LNCaP clone FGC (cell line): ENCODE data around the gene TNFRSF25.
"Not testable (repeated sequence)": the region's sequence is repeated elsewhere in the genome, so short reads cannot be mapped to it uniquely, and the experiment has no call there.

ENCODE experiments used
- DNase-seq: peaks from one replicate; pipeline ENCODE4 v3.0.0-alpha.2; 2011; ENCODE audit warnings: low read depth
- H3K4me3 ChIP-seq: 2 replicates; pipeline ENCODE4 v1.5.1; 2011; ENCODE audit warnings: mild to moderate bottlenecking, low read depth, low read length, control low read depth
- TF ChIP-seq, protein P1 (sequence below): IDR thresholded peaks from 2 replicates; pipeline ENCODE4 v1.5.1; 2012; ENCODE audit warnings: mild to moderate bottlenecking; ENCODE audit not compliant: control insufficient read depth, insufficient read depth; ENCODE audit errors: extremely low read depth

Gene TNFRSF25

GRCh38 chr1:6437012-6437700 is 28.8 kb downstream of the TNFRSF25 start:
- not testable (repeated sequence) for DNase-seq, H3K4me3 ChIP-seq
- TF ChIP-seq, protein P1, sequence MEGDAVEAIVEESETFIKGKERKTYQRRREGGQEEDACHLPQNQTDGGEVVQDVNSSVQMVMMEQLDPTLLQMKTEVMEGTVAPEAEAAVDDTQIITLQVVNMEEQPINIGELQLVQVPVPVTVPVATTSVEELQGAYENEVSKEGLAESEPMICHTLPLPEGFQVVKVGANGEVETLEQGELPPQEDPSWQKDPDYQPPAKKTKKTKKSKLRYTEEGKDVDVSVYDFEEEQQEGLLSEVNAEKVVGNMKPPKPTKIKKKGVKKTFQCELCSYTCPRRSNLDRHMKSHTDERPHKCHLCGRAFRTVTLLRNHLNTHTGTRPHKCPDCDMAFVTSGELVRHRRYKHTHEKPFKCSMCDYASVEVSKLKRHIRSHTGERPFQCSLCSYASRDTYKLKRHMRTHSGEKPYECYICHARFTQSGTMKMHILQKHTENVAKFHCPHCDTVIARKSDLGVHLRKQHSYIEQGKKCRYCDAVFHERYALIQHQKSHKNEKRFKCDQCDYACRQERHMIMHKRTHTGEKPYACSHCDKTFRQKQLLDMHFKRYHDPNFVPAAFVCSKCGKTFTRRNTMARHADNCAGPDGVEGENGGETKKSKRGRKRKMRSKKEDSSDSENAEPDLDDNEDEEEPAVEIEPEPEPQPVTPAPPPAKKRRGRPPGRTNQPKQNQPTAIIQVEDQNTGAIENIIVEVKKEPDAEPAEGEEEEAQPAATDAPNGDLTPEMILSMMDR = peak; percentile 50

GRCh38 chr1:6436277-6436676 is 29.7 kb downstream of the TNFRSF25 start:
- DNase-seq, H3K4me3 ChIP-seq: not testable (repeated sequence)

GRCh38 chr1:6435547-6435946 is 30.4 kb downstream of the TNFRSF25 start:
- DNase-seq = no peak
- no peak overlapping the region for H3K4me3 ChIP-seq
- TF ChIP-seq, protein P1 = no peak

DNA sequence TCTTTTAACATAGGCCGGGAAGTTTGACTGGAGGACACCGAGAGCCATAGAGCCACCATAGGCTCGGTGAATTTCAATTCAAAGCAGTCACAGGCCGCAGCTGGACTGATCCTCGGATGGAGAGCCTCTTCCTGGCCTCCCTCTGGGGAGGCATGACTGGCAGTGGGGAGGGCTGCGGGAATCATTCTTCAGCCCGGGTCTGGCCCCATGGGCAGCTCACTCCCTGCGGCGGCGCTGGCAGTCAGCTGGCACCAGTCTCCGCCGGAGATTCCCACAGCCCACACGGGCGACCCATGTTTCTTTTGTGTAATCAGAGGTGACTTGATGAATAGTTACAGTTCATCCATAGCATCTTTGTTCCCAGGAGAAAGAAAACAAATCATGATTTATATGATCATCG is 30.8 kb downstream of the TNFRSF25 start:
- TF ChIP-seq, protein P1 = no peak
- no peak for DNase-seq
- H3K4me3 ChIP-seq = no peak overlapping the region

DNA sequence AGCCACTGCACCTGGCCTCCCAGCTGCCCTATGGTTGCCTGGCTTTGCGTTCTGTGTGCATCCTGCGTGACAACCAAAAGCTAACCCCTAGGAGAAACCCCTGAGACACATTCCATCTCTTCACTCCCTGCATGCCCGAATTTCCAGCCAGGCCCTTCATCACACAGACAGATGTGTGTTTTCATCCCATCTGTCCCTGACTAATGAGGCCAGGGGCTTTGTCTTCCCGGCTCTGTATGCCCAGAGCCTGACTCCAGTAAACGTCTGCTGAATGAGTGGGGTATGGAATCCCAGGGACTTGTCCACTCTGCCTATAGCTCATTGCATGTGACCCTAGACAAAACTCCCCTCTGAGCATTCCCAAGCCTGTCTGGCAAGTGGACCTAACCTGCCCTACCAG is 31.8 kb downstream of the TNFRSF25 start:
- TF ChIP-seq, protein P1 = no peak
- H3K4me3 ChIP-seq = no peak overlapping the region
- DNase-seq = no peak

- not testable (repeated sequence) for DNase-seq, H3K4me3 ChIP-seq
Observed at GRCh38 chr1:6431645-6432579, 34.1 kb downstream of the TNFRSF25 start.

- H3K4me3 ChIP-seq, DNase-seq: not testable (repeated sequence)
Observed at GRCh38 chr1:6429660-6430411, 36.1 kb downstream of the TNFRSF25 start.

DNA sequence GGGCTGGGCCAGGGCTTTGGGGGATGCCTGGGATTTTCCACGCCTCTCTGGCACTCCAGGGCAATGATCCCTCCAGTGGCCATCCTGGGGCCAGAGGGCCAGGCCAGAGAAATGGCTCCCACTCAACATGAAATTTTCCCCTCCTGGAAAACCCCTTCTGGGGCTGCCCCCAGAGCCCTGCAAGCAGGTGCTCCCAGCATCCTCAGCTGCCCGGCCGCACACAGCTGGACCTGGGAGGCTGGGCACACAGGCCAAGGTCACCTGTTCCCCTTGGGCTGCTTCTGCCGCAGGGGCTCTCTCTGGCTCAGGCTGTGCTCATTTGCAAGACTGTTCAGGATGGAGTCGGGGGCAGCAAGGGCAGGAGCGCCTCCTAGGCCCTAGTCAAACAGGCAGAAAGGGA is 37.5 kb downstream of the TNFRSF25 start:
- not testable (repeated sequence) for DNase-seq, H3K4me3 ChIP-seq
